HUES64 (cell line): ENCODE data around the gene ZSCAN18.

Source experiments
- H3K27ac ChIP-seq: 2 replicates; pipeline ENCODE4 v1.7.0; 2013; ENCODE audit warnings: low read depth, low read length, inconsistent platforms
- H3K27me3 ChIP-seq: 2 replicates; pipeline ENCODE4 v1.6.1; 2013; ENCODE audit warnings: mild to moderate bottlenecking, low read length; ENCODE audit not compliant: insufficient read depth
- H3K36me3 ChIP-seq: 2 replicates; pipeline ENCODE4 v1.6.1; 2013; ENCODE audit warnings: mild to moderate bottlenecking, low read length; ENCODE audit not compliant: insufficient read depth
- H3K4me1 ChIP-seq: 2 replicates; pipeline ENCODE4 v1.6.1; 2013; ENCODE audit warnings: mild to moderate bottlenecking, low read length, moderate library complexity; ENCODE audit not compliant: insufficient read depth
- H3K4me3 ChIP-seq: 2 replicates; pipeline ENCODE4 v1.5.1; 2013; ENCODE audit warnings: mild to moderate bottlenecking, low read length, moderate library complexity
- H3K9ac ChIP-seq: 2 replicates; pipeline ENCODE4 v1.6.1; 2013; ENCODE audit warnings: mild to moderate bottlenecking, low read depth, low read length
- H3K9me3 ChIP-seq: 2 replicates; pipeline ENCODE4 v1.6.1; 2013; ENCODE audit warnings: low read depth, low read length; ENCODE audit not compliant: insufficient read depth
- WGBS: fragments of 150-250, 120-280 bp; methylation state at CpG from one replicate; pipeline ENCODE4 v1.1.7; 2013; ENCODE audit warnings: missing lambda C conversion rate; 5-methylcytosine and 5-hydroxymethylcytosine counted together

ZSCAN18 gene

GRCh38 chr19:58107778-58108545 lies 9.9 kb upstream of the ZSCAN18 start:
- Histone ChIP-seq H3K4me1 (no peaks in the 10 kb centered on the region), H3K27ac (no peak overlapping the region), H3K9me3 (peaks cover 76% of the 10 kb centered on the region), H3K27me3 (no peaks in the 10 kb centered on the region), H3K9ac (no peak overlapping the region), H3K4me3 (no peak overlapping the region), H3K36me3 (no peaks in the 10 kb centered on the region)
- 71% methylated on average over 7 of the region's 7 CpGs for WGBS

- WGBS, result 58% methylated on average over 2 of the region's 2 CpGs
- H3K4me3 ChIP-seq, result peak overlapping the region; percentile 99
- H3K36me3 ChIP-seq, result no peaks in the 10 kb centered on the region
- H3K27ac ChIP-seq, result peak overlapping the region; percentile 68
- H3K9me3 ChIP-seq, result peaks cover 17% of the 10 kb centered on the region
- H3K4me1 ChIP-seq, result peaks cover 5% of the 10 kb centered on the region; the same call in 1 of the 2 replicates
- H3K9ac ChIP-seq, result peak overlapping the region; percentile 99
- H3K27me3 ChIP-seq, result no peaks in the 10 kb centered on the region
Observed at GRCh38 chr19:58098682-58098998, 609 bp upstream of the ZSCAN18 start.

GRCh38 chr19:58097349-58097748 lies 682 bp downstream of the ZSCAN18 start:
- Histone ChIP-seq H3K36me3 (no peaks in the 10 kb centered on the region), H3K9me3 (peaks cover 7% of the 10 kb centered on the region), H3K27me3 (no peaks in the 10 kb centered on the region), H3K27ac (no peak overlapping the region; the same call in 1 of the 2 replicates), H3K9ac (peak overlapping the region; percentile 57; the same call in 1 of the 2 replicates), H3K4me3 (peak overlapping the region; percentile 99), H3K4me1 (peaks cover 5% of the 10 kb centered on the region; the same call in 1 of the 2 replicates)
- 66% methylated on average over 7 of the region's 8 CpGs for WGBS

GRCh38 chr19:58096884-58097283 lies 1.1 kb downstream of the ZSCAN18 start:
- 91% methylated on average over 13 of the region's 13 CpGs for WGBS
- peaks cover 6% of the 10 kb centered on the region; the same call in 1 of the 2 replicates for H3K9me3 ChIP-seq
- H3K27ac ChIP-seq, result no peak overlapping the region
- peak overlapping the region; percentile 57; the same call in 1 of the 2 replicates for H3K9ac ChIP-seq
- H3K36me3 ChIP-seq, result no peaks in the 10 kb centered on the region
- no peaks in the 10 kb centered on the region for H3K27me3 ChIP-seq
- peaks cover 5% of the 10 kb centered on the region; the same call in 1 of the 2 replicates for H3K4me1 ChIP-seq
- H3K4me3 ChIP-seq, result peak overlapping the region; percentile 99

- Histone ChIP-seq H3K36me3 (no peaks in the 10 kb centered on the region), H3K4me3 (no peak overlapping the region), H3K27ac (no peak overlapping the region), H3K9ac (no peak overlapping the region), H3K4me1 (peaks cover 5% of the 10 kb centered on the region), H3K9me3 (peaks cover 5% of the 10 kb centered on the region; the same call in 1 of the 2 replicates), H3K27me3 (no peaks in the 10 kb centered on the region)
- 97% methylated on average over 10 of the region's 10 CpGs for WGBS
Observed at GRCh38 chr19:58095328-58095727, 2.7 kb downstream of the ZSCAN18 start.

GRCh38 chr19:58093071-58093470 lies 5.0 kb downstream of the ZSCAN18 start:
- no peaks in the 10 kb centered on the region for H3K27me3 ChIP-seq
- no peaks in the 10 kb centered on the region; the same call in 1 of the 2 replicates for H3K4me1 ChIP-seq
- no peak overlapping the region for H3K4me3 ChIP-seq
- H3K36me3 ChIP-seq, result peaks cover 5% of the 10 kb centered on the region; the same call in 1 of the 2 replicates
- H3K9ac ChIP-seq, result no peak overlapping the region
- no peaks in the 10 kb centered on the region for H3K9me3 ChIP-seq
- no peak overlapping the region for H3K27ac ChIP-seq
- 96% methylated on average over 7 of the region's 7 CpGs for WGBS

GRCh38 chr19:58091251-58091995 lies 6.6 kb downstream of the ZSCAN18 start:
- H3K27ac ChIP-seq, result no peak overlapping the region
- H3K9me3 ChIP-seq, result no peaks in the 10 kb centered on the region
- H3K4me3 ChIP-seq, result no peak overlapping the region
- 93% methylated on average over 8 of the region's 11 CpGs for WGBS
- peaks cover 14% of the 10 kb centered on the region for H3K36me3 ChIP-seq
- no peaks in the 10 kb centered on the region; the same call in 1 of the 2 replicates for H3K4me1 ChIP-seq
- H3K9ac ChIP-seq, result no peak overlapping the region
- no peaks in the 10 kb centered on the region for H3K27me3 ChIP-seq

- H3K9ac ChIP-seq, result no peak overlapping the region
- H3K4me3 ChIP-seq, result no peak overlapping the region
- no peak overlapping the region for H3K27ac ChIP-seq
- H3K27me3 ChIP-seq, result no peaks in the 10 kb centered on the region
- no peaks in the 10 kb centered on the region for H3K9me3 ChIP-seq
- peaks cover 26% of the 10 kb centered on the region for H3K36me3 ChIP-seq
- WGBS, result 95% methylated on average over 16 of the region's 16 CpGs
- H3K4me1 ChIP-seq, result no peaks in the 10 kb centered on the region; the same call in 1 of the 2 replicates
Observed at GRCh38 chr19:58089846-58090245, 8.2 kb downstream of the ZSCAN18 start.

- 97% methylated on average over 13 of the region's 13 CpGs for WGBS
Observed at GRCh38 chr19:58088521-58089052, 9.4 kb downstream of the ZSCAN18 start.

GRCh38 chr19:58086825-58087710 lies 11.0 kb downstream of the ZSCAN18 start:
- Histone ChIP-seq H3K36me3 (peaks cover 39% of the 10 kb centered on the region), H3K4me1 (no peaks in the 10 kb centered on the region; the same call in 1 of the 2 replicates), H3K9me3 (no peaks in the 10 kb centered on the region; the same call in 1 of the 2 replicates), H3K27ac (no peak overlapping the region), H3K27me3 (no peaks in the 10 kb centered on the region), H3K9ac (no peak overlapping the region), H3K4me3 (no peak overlapping the region)
- 96% methylated on average over 23 of the region's 23 CpGs for WGBS

More at GRCh38 chr19:58088521-58089052, 9.4 kb downstream of the ZSCAN18 start:
- Histone ChIP-seq H3K4me1 (no peaks in the 10 kb centered on the region; the same call in 1 of the 2 replicates), H3K9ac (no peak overlapping the region), H3K4me3 (no peak overlapping the region), H3K9me3 (no peaks in the 10 kb centered on the region), H3K36me3 (peaks cover 39% of the 10 kb centered on the region), H3K27me3 (no peaks in the 10 kb centered on the region), H3K27ac (no peak overlapping the region)
